DND-41 (cell line): ENCODE data around the gene DOCK3.
"Not testable (repeated sequence)": the region's sequence is repeated elsewhere in the genome, so short reads cannot be mapped to it uniquely, and the experiment has no call there.

Source experiments
- ATAC-seq: fragments of 200-7000 bp; cut with Tn5 transposase; 3 replicates; pipeline ENCODE4 v1.9.1; 2021; ENCODE audit warnings: low read depth; ENCODE audit not compliant: insufficient read depth
- DNase-seq: peaks from one replicate; pipeline ENCODE4 v3.0.0-alpha.2; 2020
- H2AFZ ChIP-seq: 2 replicates; pipeline ENCODE4 v1.6.0; 2012; ENCODE audit warnings: low read depth, low read length
- H3K27ac ChIP-seq: 2 replicates; pipeline ENCODE4 v1.5.1; 2012; ENCODE audit warnings: low read length, inconsistent platforms
- H3K27me3 ChIP-seq: fragments of 200-600 bp; sonication (generic); 2 replicates; pipeline ENCODE4 v1.6.0; 2012; ENCODE audit warnings: low read length, mild to moderate bottlenecking, inconsistent platforms; ENCODE audit not compliant: insufficient read depth, poor library complexity
- H3K36me3 ChIP-seq: 2 replicates; pipeline ENCODE4 v1.5.1; 2012; ENCODE audit warnings: low read length, inconsistent platforms; ENCODE audit not compliant: insufficient read depth
- H3K4me1 ChIP-seq: 2 replicates; pipeline ENCODE4 v1.5.1; 2012; ENCODE audit warnings: mild to moderate bottlenecking, low read length; ENCODE audit not compliant: insufficient read depth
- H3K4me2 ChIP-seq: 2 replicates; pipeline ENCODE4 v1.6.0; 2012; ENCODE audit warnings: mild to moderate bottlenecking, moderate library complexity, low read length, inconsistent platforms; ENCODE audit not compliant: insufficient read depth
- H3K4me3 ChIP-seq, 2 experiments: fragments of 200-600 bp in 1 of 2; shearing (Covaris generic) in 1 of 2; 2 replicates each; pipeline ENCODE4 v1.5.1; 2012 to 2016; ENCODE audit warnings: inconsistent platforms in 2 of 2, low read length in 2 of 2, mild to moderate bottlenecking in 2 of 2, low read depth in 1 of 2, moderate library complexity in 1 of 2
- H3K79me2 ChIP-seq: 2 replicates; pipeline ENCODE4 v1.6.0; 2012; ENCODE audit warnings: low read length, inconsistent platforms; ENCODE audit not compliant: insufficient read depth
- H3K9ac ChIP-seq: 2 replicates; pipeline ENCODE4 v1.6.0; 2012; ENCODE audit warnings: low read depth, mild to moderate bottlenecking, inconsistent platforms, low read length, moderate library complexity
- H3K9me3 ChIP-seq: 2 replicates; pipeline ENCODE4 v1.5.1; 2012; ENCODE audit warnings: low read length, moderate library complexity, mild to moderate bottlenecking, inconsistent platforms; ENCODE audit not compliant: insufficient read depth, severe bottlenecking
- H4K20me1 ChIP-seq: 2 replicates; pipeline ENCODE4 v1.6.0; 2012; ENCODE audit warnings: low read length; ENCODE audit not compliant: insufficient read depth
- CTCF ChIP-seq: IDR thresholded peaks from 2 replicates; pipeline ENCODE4 v1.5.1; 2012; ENCODE audit warnings: borderline replicate concordance, low read length, moderate library complexity, mild to moderate bottlenecking; ENCODE audit not compliant: poor library complexity, severe bottlenecking; ENCODE audit errors: extremely low read depth
- EZH2 ChIP-seq: IDR thresholded peaks from 3 replicates; pipeline ENCODE4 v1.6.1; 2012; ENCODE audit warnings: borderline replicate concordance, low read depth, mild to moderate bottlenecking, moderate library complexity, low read length, inconsistent platforms; ENCODE audit not compliant: severe bottlenecking

DOCK3 gene

DNA sequence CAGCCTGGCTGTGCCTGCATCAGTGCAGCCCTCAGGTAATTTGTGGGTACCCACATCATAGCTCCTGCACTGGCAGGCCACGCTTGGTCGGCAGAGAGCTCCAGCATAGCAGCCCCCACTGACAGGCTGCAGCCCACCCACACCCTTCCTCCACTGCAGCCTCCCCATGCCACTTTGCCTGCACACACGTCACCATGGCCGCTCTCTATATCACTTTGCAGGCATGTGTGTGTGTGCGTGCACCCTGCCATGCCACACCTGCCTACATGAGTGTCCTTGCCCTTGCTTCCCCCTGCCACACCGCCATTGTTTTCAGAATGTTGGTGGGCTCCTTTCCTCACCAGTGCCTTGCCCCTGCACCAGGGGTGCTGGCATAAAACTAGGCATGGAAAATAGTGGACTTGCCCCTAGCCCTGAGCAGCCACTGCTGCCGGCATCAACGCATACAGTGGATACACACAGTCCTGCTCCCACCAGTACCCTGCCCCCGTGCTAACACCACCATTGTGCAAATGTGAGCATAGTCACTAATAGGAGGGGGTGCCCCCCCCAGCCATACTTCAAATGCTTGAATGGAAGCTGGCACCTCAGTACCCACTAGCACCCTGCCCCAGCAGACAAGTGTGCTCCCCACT is 431.6 kb downstream of the DOCK3 start:
- ATAC-seq = no peak
- Histone ChIP-seq H4K20me1 (no peaks in the 10 kb centered on the region), H3K36me3 (no peaks in the 10 kb centered on the region), H3K27ac (no peak overlapping the region), H3K4me2 (no peak overlapping the region), H2AFZ (no peak overlapping the region), H3K9me3 (peaks cover 3% of the 10 kb centered on the region), H3K9ac (no peak overlapping the region), H3K4me3 (no peak overlapping the region), H3K79me2 (no peaks in the 10 kb centered on the region), H3K27me3 (peaks cover 3% of the 10 kb centered on the region), H3K4me1 (no peaks in the 10 kb centered on the region)
- TF ChIP-seq CTCF (no peak), EZH2 (no peak)
- no peak for DNase-seq

DNA sequence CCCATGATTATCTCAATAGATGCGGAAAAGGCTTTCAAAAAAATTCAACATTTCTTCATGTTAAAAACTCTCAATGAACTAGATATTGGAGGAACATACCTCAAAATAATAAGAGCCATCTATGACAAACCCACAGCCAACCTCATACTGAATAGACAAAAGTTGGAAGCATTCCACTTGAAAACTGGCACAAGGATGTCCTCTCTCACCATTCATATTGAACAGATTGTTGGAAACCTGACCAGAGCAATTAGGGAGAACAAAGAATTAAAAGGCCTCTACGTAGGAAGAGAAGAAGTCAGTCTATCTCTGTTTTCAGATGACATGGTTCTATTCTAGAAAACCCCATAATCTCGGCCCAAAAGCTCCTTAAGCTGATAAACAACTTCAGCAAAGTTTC is 435.9 kb downstream of the DOCK3 start:
- H3K4me2 ChIP-seq = no peak overlapping the region
- no peak overlapping the region for H3K4me3 ChIP-seq
- peaks cover 3% of the 10 kb centered on the region for H3K9me3 ChIP-seq
- H3K9ac ChIP-seq = no peak overlapping the region
- no peaks in the 10 kb centered on the region for H3K4me1 ChIP-seq
- no peak overlapping the region for H3K27ac ChIP-seq
- no peak for ATAC-seq
- H2AFZ ChIP-seq = no peak overlapping the region
- no peaks in the 10 kb centered on the region for H4K20me1 ChIP-seq
- no peaks in the 10 kb centered on the region for H3K27me3 ChIP-seq
- DNase-seq = no peak
- no peaks in the 10 kb centered on the region for H3K36me3 ChIP-seq
- TF ChIP-seq EZH2 = no peak
- TF ChIP-seq CTCF = no peak
- no peaks in the 10 kb centered on the region for H3K79me2 ChIP-seq

GRCh38 chr3:51122944-51123343 is 448.2 kb downstream of the DOCK3 start:
- DNase-seq = no peak
- Histone ChIP-seq H3K27me3 (peaks cover 4% of the 10 kb centered on the region), H3K36me3 (no peaks in the 10 kb centered on the region), H3K9ac (no peak overlapping the region), H3K4me1 (no peaks in the 10 kb centered on the region), H3K9me3 (no peaks in the 10 kb centered on the region), H3K4me3 (no peak overlapping the region), H3K4me2 (no peak overlapping the region), H4K20me1 (no peaks in the 10 kb centered on the region), H3K79me2 (no peaks in the 10 kb centered on the region), H2AFZ (no peak overlapping the region), H3K27ac (no peak overlapping the region)
- no peak for ATAC-seq
- no peak for TF ChIP-seq CTCF
- TF ChIP-seq EZH2 = no peak

DNA sequence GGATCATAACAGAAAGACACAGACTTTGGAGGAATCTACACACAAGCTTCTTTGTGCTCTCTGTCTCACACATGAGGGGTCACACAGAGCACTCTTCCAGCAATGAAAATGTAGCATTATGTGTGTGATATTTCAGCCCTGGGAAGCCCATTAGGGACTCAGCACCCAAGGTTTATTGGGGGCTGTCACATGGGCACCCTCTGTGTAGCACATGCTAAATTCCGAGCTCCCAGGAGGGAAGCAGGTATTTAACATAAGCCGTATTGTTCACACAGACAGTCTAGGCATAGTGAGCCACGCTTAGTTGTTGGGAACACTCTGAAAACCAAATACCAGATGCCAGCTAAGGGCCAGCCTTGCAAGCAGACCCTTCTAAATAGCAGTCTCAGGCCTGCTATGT is 448.8 kb downstream of the DOCK3 start:
- Histone ChIP-seq H3K79me2 (no peaks in the 10 kb centered on the region), H3K9me3 (no peaks in the 10 kb centered on the region), H3K36me3 (no peaks in the 10 kb centered on the region), H3K4me1 (no peaks in the 10 kb centered on the region), H2AFZ (no peak overlapping the region), H3K9ac (no peak overlapping the region), H3K4me3 (no peak overlapping the region), H3K27ac (no peak overlapping the region), H3K27me3 (peaks cover 4% of the 10 kb centered on the region), H3K4me2 (no peak overlapping the region), H4K20me1 (no peaks in the 10 kb centered on the region)
- TF ChIP-seq EZH2 (no peak), CTCF (no peak)
- DNase-seq (no peak), ATAC-seq (no peak)

GRCh38 chr3:51131607-51132006 is 456.9 kb downstream of the DOCK3 start:
- ATAC-seq, H3K9me3 ChIP-seq: not testable (repeated sequence)

More at GRCh38 chr3:51131607-51132006, 456.9 kb downstream of the DOCK3 start:
- H3K4me1 ChIP-seq, H3K9ac ChIP-seq, H3K36me3 ChIP-seq, DNase-seq, H4K20me1 ChIP-seq, H3K4me3 ChIP-seq, H3K4me2 ChIP-seq, H2AFZ ChIP-seq, H3K27me3 ChIP-seq, H3K27ac ChIP-seq, H3K79me2 ChIP-seq: not testable (repeated sequence)
